NCI-H1048 (cell line): ENCODE data around the gene NGEF.

ENCODE experiments used
- DNase-seq: peaks from one replicate; lab custom pipeline; 2025; lab: John Stamatoyannopoulos, UW

Gene NGEF

DNA sequence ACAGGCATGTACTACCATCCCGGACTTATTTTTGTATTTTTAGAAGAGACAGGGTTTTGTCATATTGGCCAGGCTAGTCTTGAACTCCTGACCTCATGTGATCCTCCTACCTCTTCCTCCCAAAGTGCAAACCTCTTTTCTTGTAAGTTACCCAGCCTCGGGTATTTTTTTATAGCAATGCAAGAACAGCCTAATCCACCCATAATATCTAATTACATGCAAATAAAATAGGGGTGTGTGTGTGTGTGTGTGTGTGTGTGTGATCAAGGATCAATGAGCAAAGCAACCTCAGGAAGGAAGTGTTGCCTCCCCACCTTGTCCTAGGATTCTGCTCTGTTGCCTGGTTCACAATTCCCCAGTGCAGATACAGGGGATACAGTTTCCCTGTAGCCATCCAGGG is 45.6 kb downstream of the NGEF start:
- DNase-seq = no peak

- no peak for DNase-seq
Measured at GRCh38 chr2:232966122-232966521, 46.9 kb downstream of the NGEF start.

GRCh38 chr2:232963913-232964312 is 49.1 kb downstream of the NGEF start:
- no peak for DNase-seq

DNA sequence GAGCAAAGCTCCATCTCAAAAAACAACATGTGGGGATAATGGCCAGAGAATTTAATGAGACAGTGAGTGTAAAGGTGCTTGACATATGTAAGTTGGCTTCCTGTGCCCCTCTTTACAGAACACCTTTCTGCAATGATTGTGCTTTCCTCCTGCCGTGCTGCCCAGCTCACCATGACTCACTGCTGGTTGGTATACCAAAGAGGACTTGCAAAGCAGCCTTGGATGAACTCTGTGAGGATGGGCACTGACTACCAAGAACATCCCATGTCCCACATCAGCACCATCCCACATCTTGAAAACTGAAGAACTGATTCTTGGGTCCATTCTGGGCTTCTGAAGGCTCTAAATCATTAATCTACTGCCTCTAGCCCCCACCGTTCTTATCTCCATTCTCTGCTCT is 52.2 kb downstream of the NGEF start:
- DNase-seq = no peak

- no peak for DNase-seq
Measured at GRCh38 chr2:232959139-232959538, 53.9 kb downstream of the NGEF start.

GRCh38 chr2:232957657-232958090 is 55.4 kb downstream of the NGEF start:
- DNase-seq = no peak

DNA sequence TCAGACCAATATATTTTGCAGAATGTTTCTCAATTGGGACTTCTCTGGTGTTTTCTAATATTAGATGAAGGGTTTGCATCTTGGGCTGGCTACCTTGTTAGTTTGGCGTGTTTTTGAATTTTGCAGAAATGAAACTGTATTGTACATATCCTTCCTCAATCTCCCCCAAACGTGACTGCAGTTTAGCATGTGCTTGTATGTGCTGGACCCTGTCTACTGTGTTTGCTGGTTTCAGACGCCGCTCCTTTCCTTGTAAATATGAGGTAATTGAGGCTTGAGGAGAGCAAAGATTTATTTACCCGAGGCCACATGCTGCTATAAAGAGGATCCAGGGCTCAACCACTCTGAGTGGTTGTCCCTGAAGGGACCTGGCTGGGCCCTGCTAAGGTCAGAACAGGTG is 57.2 kb downstream of the NGEF start:
- DNase-seq = no peak

- no peak for DNase-seq
Measured at GRCh38 chr2:232954691-232955090, 58.4 kb downstream of the NGEF start.

GRCh38 chr2:232951891-232952290 is 61.2 kb downstream of the NGEF start:
- DNase-seq = no peak

GRCh38 chr2:232951181-232951580 is 61.9 kb downstream of the NGEF start:
- no peak for DNase-seq

DNA sequence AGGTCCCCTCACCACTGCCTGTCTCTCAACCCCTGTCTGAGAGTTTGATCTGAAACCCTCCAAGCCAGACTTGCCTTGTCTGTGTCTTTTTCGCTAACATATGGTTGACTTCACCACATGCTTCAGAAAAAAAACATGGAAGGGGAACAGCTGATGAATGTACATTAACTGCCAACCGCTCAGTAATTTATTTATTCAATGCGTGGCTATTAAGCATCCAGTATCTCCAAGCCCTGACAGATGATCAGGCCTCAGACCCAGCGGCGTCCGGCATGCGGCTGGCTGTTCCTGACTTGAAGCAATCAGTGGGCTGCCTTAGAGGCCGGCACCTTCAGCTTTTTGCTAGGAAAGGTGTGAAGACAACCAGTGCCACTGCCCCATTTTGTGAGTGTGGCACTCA is 62.3 kb downstream of the NGEF start:
- DNase-seq = no peak

- DNase-seq = no peak
Measured at GRCh38 chr2:232949016-232949415, 64.0 kb downstream of the NGEF start.

DNA sequence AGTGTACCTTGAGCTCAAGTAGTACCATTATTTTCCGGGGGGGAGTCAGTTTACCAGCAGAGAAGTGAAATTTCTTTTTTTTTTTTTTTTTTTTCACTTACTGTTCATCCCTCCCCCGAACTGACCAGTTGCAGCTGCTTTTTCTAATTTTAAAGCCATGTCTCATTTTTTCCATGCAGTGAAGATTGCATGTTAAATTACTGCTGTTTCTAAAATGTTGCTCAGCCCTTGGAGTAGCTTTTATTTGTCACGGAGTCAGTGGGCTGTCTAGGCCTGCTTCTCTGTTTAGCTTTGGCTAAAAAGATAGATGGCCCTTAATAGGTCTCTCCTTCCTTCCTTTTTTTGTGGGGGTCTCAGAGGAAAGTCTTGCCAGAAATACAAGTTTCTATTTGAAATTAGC is 70.2 kb downstream of the NGEF start:
- no peak for DNase-seq

DNA sequence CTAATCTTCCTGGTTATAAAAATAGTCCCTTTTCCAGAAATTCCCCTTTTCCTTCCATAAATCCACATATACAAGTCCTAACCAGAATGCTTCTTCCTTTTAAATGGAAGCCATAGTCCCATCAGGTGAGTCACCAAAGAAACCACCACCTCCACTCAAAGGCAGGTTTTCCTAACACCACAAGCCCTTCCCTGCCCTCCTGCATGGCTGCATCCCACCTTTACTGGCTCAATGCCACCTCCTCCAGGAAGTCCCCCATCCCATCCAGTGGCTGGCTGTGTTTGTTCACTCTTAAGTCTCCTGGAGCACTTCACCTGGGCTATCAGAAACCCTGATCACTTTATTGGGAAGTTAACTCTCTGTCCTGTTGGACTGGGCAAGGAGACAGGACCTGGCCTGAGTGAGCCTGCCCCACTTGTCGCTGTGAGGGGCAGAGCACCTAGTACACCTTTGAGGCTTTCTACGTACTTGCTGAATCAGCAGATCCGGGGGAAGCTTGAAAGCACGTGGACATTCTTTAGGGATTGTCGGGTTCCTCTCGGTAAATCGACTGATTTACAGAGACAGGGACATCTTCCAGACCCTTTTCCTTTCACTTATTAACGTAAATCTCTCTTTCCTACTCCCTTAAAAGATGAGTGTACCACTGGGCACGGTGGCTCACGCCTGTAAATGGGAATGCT is 71.0 kb downstream of the NGEF start:
- no peak for DNase-seq

- no peak for DNase-seq
Measured at GRCh38 chr2:232941400-232941799, 71.7 kb downstream of the NGEF start.

GRCh38 chr2:232940724-232941123 is 72.3 kb downstream of the NGEF start:
- no peak for DNase-seq

DNA sequence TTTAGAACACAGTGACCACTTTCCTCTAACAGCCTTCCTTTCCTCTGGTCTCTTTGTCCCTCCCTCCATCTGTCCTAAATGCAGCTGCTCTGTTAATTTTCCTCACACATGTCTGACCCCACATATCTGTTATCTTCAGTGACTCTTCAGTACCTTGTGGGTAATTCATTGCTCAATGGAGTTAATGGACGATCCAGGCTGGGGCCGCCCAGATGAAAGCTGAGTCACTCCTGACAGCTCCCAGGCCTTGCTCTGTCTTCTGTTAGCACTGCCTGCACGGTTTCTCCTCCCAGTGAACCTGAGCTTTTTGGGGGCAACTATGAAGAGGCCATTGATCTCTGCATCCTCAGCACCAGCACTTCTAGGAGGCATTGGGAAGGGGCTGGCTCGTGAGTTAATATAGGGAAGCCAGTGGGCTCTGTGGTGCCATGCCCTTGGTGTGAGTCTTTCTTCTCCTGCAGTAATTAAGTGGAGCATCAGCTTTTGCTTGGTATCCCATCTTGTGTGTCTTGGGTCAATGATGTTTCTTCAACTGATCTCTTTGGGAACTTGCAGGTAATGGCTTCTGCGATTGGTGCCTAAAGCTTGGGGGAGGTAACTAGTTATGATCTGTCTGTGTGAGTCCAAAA is 75.7 kb downstream of the NGEF start:
- no peak for DNase-seq

DNA sequence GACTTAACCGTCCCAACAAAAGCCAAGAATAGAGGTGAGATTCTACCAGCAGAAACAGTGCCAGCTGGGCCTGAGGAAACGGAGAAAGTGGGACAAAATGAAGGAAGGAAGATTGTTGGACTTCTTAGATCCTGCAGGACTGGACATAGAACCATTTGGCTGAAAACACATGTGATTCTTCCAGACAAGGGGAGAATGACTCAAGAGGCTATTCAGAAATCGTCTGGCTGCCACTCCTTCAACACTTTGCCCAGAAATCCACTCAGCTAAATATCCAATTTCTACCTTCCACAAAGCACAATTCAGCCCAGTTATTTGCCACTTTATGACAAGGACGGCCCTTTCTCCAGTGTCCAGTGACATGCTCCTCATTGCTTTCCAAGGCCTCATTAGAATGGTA is 81.4 kb downstream of the NGEF start:
- DNase-seq = no peak

DNA sequence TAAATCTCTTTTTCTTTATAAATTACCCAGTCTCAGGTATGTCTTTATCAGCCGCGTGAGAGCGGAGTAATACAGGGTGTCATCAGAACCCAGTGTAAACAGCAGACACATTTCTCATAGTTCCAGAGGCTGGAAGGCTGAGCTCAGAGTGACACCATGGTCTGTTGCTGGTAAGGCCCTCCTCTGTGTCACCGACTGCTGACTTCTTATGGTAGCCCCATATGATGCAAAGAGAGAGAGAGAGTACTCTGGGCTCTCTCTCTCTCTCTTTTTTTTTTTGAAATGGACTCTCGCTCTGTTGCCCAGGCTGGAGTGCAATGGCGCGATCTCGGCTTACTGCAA is 83.0 kb downstream of the NGEF start:
- DNase-seq = no peak

GRCh38 chr2:232929303-232930058 is 83.6 kb downstream of the NGEF start:
- no peak for DNase-seq

DNA sequence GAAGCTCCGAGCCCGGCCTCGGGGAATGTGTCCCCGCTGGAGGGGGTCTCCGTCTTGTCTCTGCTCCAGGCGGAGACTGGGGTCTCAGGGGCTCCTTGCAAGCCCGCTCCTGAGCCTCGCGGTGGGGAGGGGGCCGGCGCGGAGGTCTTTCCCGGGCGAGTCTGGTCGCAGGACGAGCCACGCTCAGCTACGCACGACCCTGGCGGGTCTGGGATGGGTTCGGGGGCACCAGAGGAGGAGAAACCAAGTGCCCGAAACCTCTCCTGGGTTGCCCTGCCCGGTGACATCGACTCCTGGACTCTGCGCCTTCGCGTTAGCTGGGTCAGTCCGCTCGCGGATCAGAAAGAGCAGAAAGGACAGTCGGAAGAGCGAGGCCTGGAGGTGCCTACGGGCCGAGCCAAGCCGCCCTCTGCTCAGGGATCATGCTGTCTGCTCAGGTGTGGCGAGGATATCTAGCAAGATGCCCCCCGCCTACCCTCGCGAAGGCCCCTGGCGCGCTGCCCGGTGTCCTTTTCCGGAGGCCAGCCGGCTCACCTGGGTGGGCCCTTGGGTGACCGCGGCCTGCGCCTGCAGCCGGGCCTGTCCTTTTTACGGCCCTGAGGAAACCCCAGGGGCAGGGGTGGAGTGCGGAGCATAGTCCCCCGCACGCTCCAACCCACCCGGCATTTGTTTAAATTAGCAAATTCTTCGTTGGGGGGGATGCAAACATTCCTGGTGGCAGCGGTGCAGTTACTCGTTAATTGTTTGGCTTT is 84.3 kb downstream of the NGEF start:
- no peak for DNase-seq

DNA sequence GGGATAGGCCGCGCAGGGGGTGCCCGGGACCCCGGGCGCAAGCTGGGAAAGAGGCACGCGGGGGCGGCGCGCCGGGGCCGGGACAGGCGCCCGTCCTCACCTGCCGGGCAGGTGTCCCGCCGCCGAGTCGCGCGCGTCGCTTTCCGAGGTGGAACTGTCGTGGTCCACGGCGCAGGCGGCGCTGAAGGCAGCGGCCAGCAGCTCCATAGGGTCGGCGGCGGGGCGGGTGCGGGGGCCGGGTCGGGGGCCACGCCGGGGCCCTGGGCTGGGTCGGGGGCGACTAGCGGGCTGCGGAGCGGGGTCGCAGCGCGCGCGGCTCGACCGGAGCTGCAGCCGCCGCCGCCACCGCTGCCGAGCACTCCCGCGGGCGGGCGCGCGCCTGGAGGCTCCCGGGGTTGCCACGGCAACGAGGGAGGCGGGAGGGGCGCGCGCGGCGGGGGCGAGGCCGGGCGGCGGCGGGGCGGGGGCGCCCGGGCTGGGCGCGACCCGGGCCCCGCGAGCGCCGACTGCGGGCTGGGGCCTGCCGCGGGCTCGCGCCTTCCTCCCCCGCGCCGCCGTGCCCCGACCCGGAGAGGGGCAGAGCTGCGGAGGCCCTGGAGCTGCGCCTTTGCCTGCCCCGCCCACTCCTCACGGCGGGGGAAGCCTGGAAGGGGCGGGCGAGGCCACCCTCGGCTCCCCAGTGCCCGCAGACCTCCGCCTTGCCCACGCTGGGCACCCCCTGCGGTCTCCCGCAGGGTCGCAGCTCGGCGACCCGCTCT is 85.1 kb downstream of the NGEF start:
- no peak for DNase-seq
